Body of pancreas (tissue), 4 donors: Measurements from ENCODE around the gene ADCY7. TPM values are rescaled to one million over a fixed set of nuclear protein-coding genes. Genes with fewer than 3 reads are reported as not detected.

Experiments
- ATAC-seq: fragments of 150-250 bp; one replicate; pipeline ENCODE4 v1.9.1; 2016
- DNase-seq, 4 donors: peaks; one replicate each; pipeline ENCODE4 v3.0.0-alpha.2; 2019
- H3K27ac ChIP-seq, 4 donors: fragments of 200-600 bp; sonication (generic); 1 replicate in 3 of 4; 2 replicates in 1 of 4; pipeline versions ENCODE4 v1.5.1 to v1.6.1; 2016 to 2019; ENCODE audit warnings: mild to moderate bottlenecking in 1 of 4, mixed read lengths in 1 of 4, moderate library complexity in 1 of 4
- H3K27me3 ChIP-seq, 2 donors: fragments of 200-600 bp; sonication (generic); one replicate each; pipeline ENCODE4 v1.6.0; 2016; ENCODE audit warnings: mild to moderate bottlenecking in 1 of 2
- H3K36me3 ChIP-seq, 2 donors: fragments of 200-600 bp; sonication (generic); replicated peaks in 1 of 2; 2 replicates each; pipeline ENCODE4 v1.5.1; 2016; ENCODE audit warnings: low read depth in 2 of 2; ENCODE audit not compliant: insufficient read depth in 1 of 2
- H3K4me1 ChIP-seq: fragments of 200-600 bp; sonication (generic); one replicate; pipeline ENCODE4 v1.6.0; 2016
- H3K4me3 ChIP-seq, 2 donors: fragments of 200-600 bp; sonication (generic); 1 replicate in 1 of 2; 2 replicates in 1 of 2; pipeline ENCODE4 v1.5.1; 2016 to 2019
- H3K9me3 ChIP-seq, 3 donors: fragments of 200-600 bp; sonication (generic); 1 replicate in 2 of 3; 2 replicates in 1 of 3; pipeline ENCODE4 v1.5.1; 2016
- POLR2A ChIP-seq, 3 donors: fragments of 450-650 bp; IDR thresholded peaks; one replicate each; pipeline ENCODE4 v1.6.1; 2016; ENCODE audit warnings: antibody characterized with exemption in 3 of 3, mild to moderate bottlenecking in 2 of 3
- WGBS, 2 donors: methylation state at CpG; one replicate each; pipeline ENCODE4 v1.1.5; 2017; 5-methylcytosine and 5-hydroxymethylcytosine counted together
- intact Hi-C: fragments of 100-400 bp; cut with DNase I; formaldehyde crosslinking; loops from one replicate; pipeline ENCODE4 v1.15.1; 2023
- total RNA-seq, 2 donors: library from RNA; depleted of rRNA; stranded (reverse); fragments of >200 nt; gene quantifications; one replicate each; pipeline ENCODE4 v1.1.0, GENCODE V29; 2016
- TF ChIP-seq, protein P1 (sequence below), 7 experiments: fragments of 450-650 bp in 4 of 7; fragments of 200-600 bp in 3 of 7; sonication (generic) in 3 of 7; IDR thresholded peaks; one replicate each; pipeline ENCODE4 v1.5.1; 2016 to 2019; ENCODE audit warnings: antibody characterized with exemption in 7 of 7

Gene ADCY7
- total RNA-seq, 2 donors from 2014 or later = 4.9 to 8.6 TPM

DNA sequence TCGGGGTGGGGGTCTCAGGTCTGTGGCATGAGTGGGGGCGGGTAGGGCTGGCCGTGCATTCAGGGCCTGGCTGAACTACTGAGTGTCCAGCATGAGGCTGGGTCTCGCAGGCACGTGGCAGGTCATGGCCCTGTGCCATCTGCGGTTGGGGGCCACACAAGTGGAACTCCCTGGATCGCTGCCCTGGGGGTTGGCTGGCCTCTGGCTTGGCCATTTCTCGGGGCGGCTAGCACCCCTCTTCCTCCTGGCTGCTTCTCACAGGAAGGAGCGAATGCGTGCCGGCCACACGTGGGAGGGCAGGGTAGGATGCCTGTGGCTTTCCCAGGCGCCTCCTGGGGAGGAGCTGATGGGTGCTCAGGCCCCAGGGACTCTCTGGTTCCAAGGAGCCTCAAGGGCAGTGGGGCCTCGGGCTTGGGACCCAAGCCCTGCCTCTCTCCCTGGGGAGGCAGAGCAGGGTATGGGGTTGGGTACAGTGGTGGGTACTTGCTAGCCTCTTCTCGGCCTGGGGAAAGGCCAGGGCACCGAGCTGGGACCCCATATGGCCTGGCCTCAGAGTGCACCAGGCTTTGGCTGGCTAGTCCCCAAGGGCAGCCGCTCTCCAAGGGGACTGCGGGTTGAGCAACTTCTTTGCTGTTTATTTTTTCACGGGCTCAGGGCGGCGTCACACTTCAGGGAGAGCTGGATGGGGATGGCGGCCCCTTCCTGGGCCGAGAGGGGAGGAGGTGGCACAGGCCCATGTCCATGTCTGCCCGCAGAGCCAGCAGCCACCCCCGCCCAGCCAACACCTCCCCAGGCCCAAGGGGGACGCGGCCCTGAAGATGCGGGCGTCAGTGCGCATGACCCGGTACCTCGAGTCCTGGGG, 37.5 kb downstream of the ADCY7 start:
- Histone ChIP-seq H3K27me3 (no peaks in the 10 kb centered on the region), H3K4me3 (no peak overlapping the region), H3K27ac (no peak overlapping the region), H3K36me3 (no peaks in the 10 kb centered on the region), H3K9me3 (no peaks in the 10 kb centered on the region), H3K4me1 (no peaks in the 10 kb centered on the region)
- intact Hi-C loops = no loop called here
- TF ChIP-seq, protein P1, sequence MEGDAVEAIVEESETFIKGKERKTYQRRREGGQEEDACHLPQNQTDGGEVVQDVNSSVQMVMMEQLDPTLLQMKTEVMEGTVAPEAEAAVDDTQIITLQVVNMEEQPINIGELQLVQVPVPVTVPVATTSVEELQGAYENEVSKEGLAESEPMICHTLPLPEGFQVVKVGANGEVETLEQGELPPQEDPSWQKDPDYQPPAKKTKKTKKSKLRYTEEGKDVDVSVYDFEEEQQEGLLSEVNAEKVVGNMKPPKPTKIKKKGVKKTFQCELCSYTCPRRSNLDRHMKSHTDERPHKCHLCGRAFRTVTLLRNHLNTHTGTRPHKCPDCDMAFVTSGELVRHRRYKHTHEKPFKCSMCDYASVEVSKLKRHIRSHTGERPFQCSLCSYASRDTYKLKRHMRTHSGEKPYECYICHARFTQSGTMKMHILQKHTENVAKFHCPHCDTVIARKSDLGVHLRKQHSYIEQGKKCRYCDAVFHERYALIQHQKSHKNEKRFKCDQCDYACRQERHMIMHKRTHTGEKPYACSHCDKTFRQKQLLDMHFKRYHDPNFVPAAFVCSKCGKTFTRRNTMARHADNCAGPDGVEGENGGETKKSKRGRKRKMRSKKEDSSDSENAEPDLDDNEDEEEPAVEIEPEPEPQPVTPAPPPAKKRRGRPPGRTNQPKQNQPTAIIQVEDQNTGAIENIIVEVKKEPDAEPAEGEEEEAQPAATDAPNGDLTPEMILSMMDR (IDR thresholded peaks at IDR 0.05) = no peak
- no peak for TF ChIP-seq POLR2A (IDR thresholded peaks at IDR 0.05)
- DNase-seq (peak in 1 of 4 donors; percentile 9), ATAC-seq (no peak)
- WGBS, 2 donors = 81% methylated on average over 6 to 33 of the region's 33 CpGs

GRCh38 chr16:50304467-50305440, 38.4 kb downstream of the ADCY7 start:
- Histone ChIP-seq H3K36me3 (no peaks in the 10 kb centered on the region), H3K27me3 (no peaks in the 10 kb centered on the region), H3K27ac (no peak overlapping the region), H3K4me1 (no peaks in the 10 kb centered on the region), H3K4me3 (no peak overlapping the region), H3K9me3 (no peaks in the 10 kb centered on the region)
- TF ChIP-seq POLR2A (IDR thresholded peaks at IDR 0.05) = no peak
- TF ChIP-seq, protein P1 (IDR thresholded peaks at IDR 0.05) = no peak
- no peak for ATAC-seq
- 89 to 90% methylated on average over 7 to 25 of the region's 25 CpGs for WGBS, 2 donors
- peak in 1 of 4 donors; percentile 7 for DNase-seq
- intact Hi-C loops = no loop called here

- H3K27me3 ChIP-seq = no peaks in the 10 kb centered on the region
- ATAC-seq (no peak), DNase-seq (peak in 1 of 4 donors; percentile 6)
- no peak overlapping the region for H3K4me3 ChIP-seq
- no peaks in the 10 kb centered on the region for H3K9me3 ChIP-seq
- H3K4me1 ChIP-seq = no peaks in the 10 kb centered on the region
- WGBS, 2 donors = 86 to 87% methylated on average over 16 to 21 of the region's 21 CpGs
- TF ChIP-seq, protein P1 (IDR thresholded peaks at IDR 0.05) = no peak
- TF ChIP-seq POLR2A (IDR thresholded peaks at IDR 0.05) = no peak
- H3K27ac ChIP-seq = no peak overlapping the region
- intact Hi-C loops = no loop called here
- no peaks in the 10 kb centered on the region for H3K36me3 ChIP-seq
Measured at GRCh38 chr16:50305441-50306061, 39.2 kb downstream of the ADCY7 start.

GRCh38 chr16:50306287-50306686, 39.9 kb downstream of the ADCY7 start:
- WGBS, 2 donors = 67 to 74% methylated on average over 8 to 9 of the region's 9 CpGs
- no peak overlapping the region for H3K4me3 ChIP-seq
- no peaks in the 10 kb centered on the region for H3K4me1 ChIP-seq
- no peaks in the 10 kb centered on the region for H3K9me3 ChIP-seq
- ATAC-seq (no peak), DNase-seq (peak in 1 of 4 donors; percentile 7)
- no peaks in the 10 kb centered on the region for H3K36me3 ChIP-seq
- intact Hi-C loops = no loop called here
- H3K27me3 ChIP-seq = no peaks in the 10 kb centered on the region
- no peak overlapping the region for H3K27ac ChIP-seq
- TF ChIP-seq, protein P1 (IDR thresholded peaks at IDR 0.05) = no peak
- no peak for TF ChIP-seq POLR2A (IDR thresholded peaks at IDR 0.05)
